Body of pancreas (tissue), 4 donors: Measurements from ENCODE around the gene CYFIP1.

Source experiments
- CTCF ChIP-seq, 7 experiments: fragments of 450-650 bp in 4 of 7; fragments of 200-600 bp in 3 of 7; sonication (generic) in 3 of 7; IDR thresholded peaks; one replicate each; pipeline ENCODE4 v1.5.1; 2016 to 2019; ENCODE audit warnings: antibody characterized with exemption in 7 of 7
- POLR2A ChIP-seq, 3 donors: fragments of 450-650 bp; IDR thresholded peaks; one replicate each; pipeline ENCODE4 v1.6.1; 2016; ENCODE audit warnings: antibody characterized with exemption in 3 of 3, mild to moderate bottlenecking in 2 of 3

- peak in 2 of 3 donors; percentile 49 to 57 for TF ChIP-seq POLR2A (IDR thresholded peaks at IDR 0.05)
- no peak for TF ChIP-seq CTCF (IDR thresholded peaks at IDR 0.05)
Observed at GRCh38 chr15:22979238-22980188, 655 bp downstream of the CYFIP1 start.
